ENCODE results near the gene SORBS1. TPM values are rescaled to one million over a fixed set of nuclear protein-coding genes. Genes with fewer than 3 reads are reported as not detected.

The SORBS1 gene
- polyA plus RNA-seq, 1 donor from 2014 or later, result 39.5 TPM

DNA sequence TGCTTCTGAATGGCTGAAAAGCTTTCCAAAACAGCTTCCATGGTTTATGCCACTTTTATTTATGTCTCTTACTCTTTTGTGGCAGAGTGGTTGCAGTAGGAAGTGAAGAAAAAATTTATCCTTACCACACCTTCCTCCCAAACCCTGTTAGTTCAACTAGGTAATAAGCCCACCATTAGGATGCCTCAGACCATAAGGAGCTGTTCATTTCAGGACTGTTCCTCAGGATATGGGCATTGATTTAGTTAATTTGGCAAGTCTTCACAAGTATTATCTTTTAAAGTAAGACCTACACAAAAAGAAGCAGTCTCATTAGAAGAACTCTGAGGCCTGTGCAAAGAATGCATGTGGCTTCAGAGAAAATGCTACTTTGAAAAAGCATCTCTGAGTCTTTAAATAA lies 187.5 kb downstream of the SORBS1 start:
- TF ChIP-seq SMC3 (conservative IDR thresholded peaks at IDR 0.05; ENCODE audit: poor library complexity) (no peak), MXI1 (conservative IDR thresholded peaks at IDR 0.05; ENCODE audit: poor library complexity, severe bottlenecking) (no peak), EZH2 (IDR thresholded peaks at IDR 0.05; ENCODE audit: borderline replicate concordance, insufficient read depth, low read length, poor library complexity, severe bottlenecking) (no peak), POLR2AphosphoS5 (IDR thresholded peaks at IDR 0.05) (no peak), TAF1 (IDR thresholded peaks at IDR 0.05; ENCODE audit: low read depth) (no peak), RAD21 (conservative IDR thresholded peaks at IDR 0.05) (no peak)
- TF ChIP-seq, protein P1, sequence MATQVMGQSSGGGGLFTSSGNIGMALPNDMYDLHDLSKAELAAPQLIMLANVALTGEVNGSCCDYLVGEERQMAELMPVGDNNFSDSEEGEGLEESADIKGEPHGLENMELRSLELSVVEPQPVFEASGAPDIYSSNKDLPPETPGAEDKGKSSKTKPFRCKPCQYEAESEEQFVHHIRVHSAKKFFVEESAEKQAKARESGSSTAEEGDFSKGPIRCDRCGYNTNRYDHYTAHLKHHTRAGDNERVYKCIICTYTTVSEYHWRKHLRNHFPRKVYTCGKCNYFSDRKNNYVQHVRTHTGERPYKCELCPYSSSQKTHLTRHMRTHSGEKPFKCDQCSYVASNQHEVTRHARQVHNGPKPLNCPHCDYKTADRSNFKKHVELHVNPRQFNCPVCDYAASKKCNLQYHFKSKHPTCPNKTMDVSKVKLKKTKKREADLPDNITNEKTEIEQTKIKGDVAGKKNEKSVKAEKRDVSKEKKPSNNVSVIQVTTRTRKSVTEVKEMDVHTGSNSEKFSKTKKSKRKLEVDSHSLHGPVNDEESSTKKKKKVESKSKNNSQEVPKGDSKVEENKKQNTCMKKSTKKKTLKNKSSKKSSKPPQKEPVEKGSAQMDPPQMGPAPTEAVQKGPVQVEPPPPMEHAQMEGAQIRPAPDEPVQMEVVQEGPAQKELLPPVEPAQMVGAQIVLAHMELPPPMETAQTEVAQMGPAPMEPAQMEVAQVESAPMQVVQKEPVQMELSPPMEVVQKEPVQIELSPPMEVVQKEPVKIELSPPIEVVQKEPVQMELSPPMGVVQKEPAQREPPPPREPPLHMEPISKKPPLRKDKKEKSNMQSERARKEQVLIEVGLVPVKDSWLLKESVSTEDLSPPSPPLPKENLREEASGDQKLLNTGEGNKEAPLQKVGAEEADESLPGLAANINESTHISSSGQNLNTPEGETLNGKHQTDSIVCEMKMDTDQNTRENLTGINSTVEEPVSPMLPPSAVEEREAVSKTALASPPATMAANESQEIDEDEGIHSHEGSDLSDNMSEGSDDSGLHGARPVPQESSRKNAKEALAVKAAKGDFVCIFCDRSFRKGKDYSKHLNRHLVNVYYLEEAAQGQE (IDR thresholded peaks at IDR 0.05; ENCODE audit: borderline replicate concordance), result no peak
- TF ChIP-seq, protein P2, sequence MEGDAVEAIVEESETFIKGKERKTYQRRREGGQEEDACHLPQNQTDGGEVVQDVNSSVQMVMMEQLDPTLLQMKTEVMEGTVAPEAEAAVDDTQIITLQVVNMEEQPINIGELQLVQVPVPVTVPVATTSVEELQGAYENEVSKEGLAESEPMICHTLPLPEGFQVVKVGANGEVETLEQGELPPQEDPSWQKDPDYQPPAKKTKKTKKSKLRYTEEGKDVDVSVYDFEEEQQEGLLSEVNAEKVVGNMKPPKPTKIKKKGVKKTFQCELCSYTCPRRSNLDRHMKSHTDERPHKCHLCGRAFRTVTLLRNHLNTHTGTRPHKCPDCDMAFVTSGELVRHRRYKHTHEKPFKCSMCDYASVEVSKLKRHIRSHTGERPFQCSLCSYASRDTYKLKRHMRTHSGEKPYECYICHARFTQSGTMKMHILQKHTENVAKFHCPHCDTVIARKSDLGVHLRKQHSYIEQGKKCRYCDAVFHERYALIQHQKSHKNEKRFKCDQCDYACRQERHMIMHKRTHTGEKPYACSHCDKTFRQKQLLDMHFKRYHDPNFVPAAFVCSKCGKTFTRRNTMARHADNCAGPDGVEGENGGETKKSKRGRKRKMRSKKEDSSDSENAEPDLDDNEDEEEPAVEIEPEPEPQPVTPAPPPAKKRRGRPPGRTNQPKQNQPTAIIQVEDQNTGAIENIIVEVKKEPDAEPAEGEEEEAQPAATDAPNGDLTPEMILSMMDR (IDR thresholded peaks at IDR 0.05; ENCODE audit: poor library complexity, severe bottlenecking), result no peak
- H3K9ac ChIP-seq (ENCODE audit: low read length), result no peak overlapping the region
- H4K20me1 ChIP-seq (ENCODE audit: insufficient read depth), result no peaks in the 10 kb centered on the region
- no peaks in the 10 kb centered on the region for H3F3A ChIP-seq (ENCODE audit: insufficient read depth, low read length, poor library complexity, severe bottlenecking)
- H3K9me3 ChIP-seq (ENCODE audit: low read length), result no peaks in the 10 kb centered on the region
- no peak overlapping the region for H3K27ac ChIP-seq (ENCODE audit: low read length)
- H3K9me2 ChIP-seq (ENCODE audit: insufficient read depth, low read length), result no peaks in the 10 kb centered on the region
- H3K4me3 ChIP-seq (ENCODE audit: low read length), result no peak overlapping the region
- H3K27me3 ChIP-seq (ENCODE audit: insufficient read depth, low read depth, low read length), result no peaks in the 10 kb centered on the region
- H2AFZ ChIP-seq (ENCODE audit: low read depth, low read length), result no peak overlapping the region
- no peaks in the 10 kb centered on the region for H3K36me3 ChIP-seq (ENCODE audit: insufficient read depth, low read length)
- H3K79me2 ChIP-seq (replicated peaks; ENCODE audit: insufficient read depth, low read length), result no peaks in the 10 kb centered on the region
- H3K4me2 ChIP-seq (ENCODE audit: low read length), result no peak overlapping the region

DNA sequence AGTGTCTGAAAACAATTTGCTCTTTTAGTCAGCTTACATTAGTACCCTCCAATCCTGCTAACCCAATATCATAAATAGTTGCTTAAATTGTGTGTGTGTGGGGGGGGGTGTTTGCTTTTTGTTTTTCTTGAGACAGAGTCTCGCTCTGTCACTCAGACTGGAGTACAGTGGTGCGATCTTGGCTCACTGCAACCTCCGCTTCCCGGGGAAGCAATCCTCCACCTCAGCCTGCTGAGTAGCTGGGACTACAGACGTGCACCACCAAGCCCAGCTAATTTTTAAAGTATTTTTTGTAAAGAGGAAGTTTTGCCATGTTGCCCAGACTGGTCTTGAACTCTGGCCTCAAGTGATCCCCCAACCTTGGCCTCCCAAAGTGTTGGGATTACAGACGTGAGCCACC lies 196.8 kb downstream of the SORBS1 start:
- no peaks in the 10 kb centered on the region for H4K20me1 ChIP-seq (ENCODE audit: insufficient read depth)
- H3K9me2 ChIP-seq (ENCODE audit: insufficient read depth, low read length), result no peaks in the 10 kb centered on the region
- TF ChIP-seq MXI1 (conservative IDR thresholded peaks at IDR 0.05; ENCODE audit: poor library complexity, severe bottlenecking) (no peak), POLR2AphosphoS5 (IDR thresholded peaks at IDR 0.05) (no peak), EZH2 (IDR thresholded peaks at IDR 0.05; ENCODE audit: borderline replicate concordance, insufficient read depth, low read length, poor library complexity, severe bottlenecking) (no peak), SMC3 (conservative IDR thresholded peaks at IDR 0.05; ENCODE audit: poor library complexity) (no peak), RAD21 (conservative IDR thresholded peaks at IDR 0.05) (no peak), TAF1 (IDR thresholded peaks at IDR 0.05; ENCODE audit: low read depth) (no peak), EP300 (conservative IDR thresholded peaks at IDR 0.05; ENCODE audit: poor library complexity, severe bottlenecking) (no peak)
- TF ChIP-seq, protein P1 (IDR thresholded peaks at IDR 0.05; ENCODE audit: borderline replicate concordance), result no peak
- TF ChIP-seq, protein P2 (IDR thresholded peaks at IDR 0.05; ENCODE audit: poor library complexity, severe bottlenecking), result no peak
- H2AFZ ChIP-seq (ENCODE audit: low read depth, low read length), result no peak overlapping the region
- no peak overlapping the region for H3K4me2 ChIP-seq (ENCODE audit: low read length)
- no peaks in the 10 kb centered on the region for H3K9me3 ChIP-seq (ENCODE audit: low read length)
- no peaks in the 10 kb centered on the region for H3K27me3 ChIP-seq (ENCODE audit: insufficient read depth, low read depth, low read length)
- no peaks in the 10 kb centered on the region for H3K79me2 ChIP-seq (replicated peaks; ENCODE audit: insufficient read depth, low read length)
- no peak overlapping the region for H3K4me3 ChIP-seq (ENCODE audit: low read length)
- no peaks in the 10 kb centered on the region for H3F3A ChIP-seq (ENCODE audit: insufficient read depth, low read length, poor library complexity, severe bottlenecking)
- H3K9ac ChIP-seq (ENCODE audit: low read length), result no peak overlapping the region
- H3K36me3 ChIP-seq (ENCODE audit: insufficient read depth, low read length), result no peaks in the 10 kb centered on the region
- no peak overlapping the region for H3K27ac ChIP-seq (ENCODE audit: low read length)

All from neural cell (in vitro differentiated cells).